K562 (cell line): Measurements from ENCODE around the gene ANP32B. TPM values are rescaled to one million over a fixed set of nuclear protein-coding genes. Genes with fewer than 3 reads are reported as not detected.

ENCODE experiments used
- CBX1 ChIP-seq: sonication (generic); IDR thresholded peaks from 2 replicates; pipeline ENCODE4 v1.6.1; 2016; ENCODE audit warnings: antibody characterized with exemption, low read depth, mild to moderate bottlenecking
- CBX3 ChIP-seq, 2 experiments: IDR thresholded peaks; 1 replicate in 1 of 2; 2 replicates in 1 of 2; pipeline ENCODE4 v1.6.1; 2012; ENCODE audit warnings: inconsistent platforms in 2 of 2, low read length in 2 of 2, borderline replicate concordance in 1 of 2, control low read depth in 1 of 2
- CBX5 ChIP-seq: IDR thresholded peaks from 2 replicates; pipeline ENCODE4 v1.6.1; 2014; ENCODE audit warnings: low read depth, borderline replicate concordance
- ETV6 ChIP-seq, 3 experiments: fragments of 150-350 bp in 1 of 3; sonication (generic) in 1 of 3; formaldehyde crosslinking in 1 of 3; IDR thresholded peaks; 2 replicates each; pipeline versions ENCODE4 v1.6.1 to v1.8.0; 2014 to 2022; ENCODE audit warnings: borderline replicate concordance in 2 of 3, low read depth in 2 of 3, antibody characterized with exemption in 1 of 3, low read length in 1 of 3, mild to moderate bottlenecking in 1 of 3, missing genetic modification reagents in 1 of 3
- EWSR1 ChIP-seq: fragments of 450-650 bp; IDR thresholded peaks from 2 replicates; pipeline ENCODE4 v1.6.1; 2018; ENCODE audit warnings: borderline replicate concordance, mild to moderate bottlenecking, low read depth, moderate library complexity; ENCODE audit not compliant: partially characterized antibody
- FOXK1 ChIP-seq: sonication (generic); formaldehyde crosslinking; IDR thresholded peaks from 2 replicates; pipeline ENCODE4 v1.8.0; 2022; ENCODE audit warnings: missing genetic modification reagents, mild to moderate bottlenecking, borderline replicate concordance
- FOXM1 ChIP-seq, 2 experiments: fragments of 450-650 bp in 1 of 2; sonication (generic) in 1 of 2; formaldehyde crosslinking in 1 of 2; IDR thresholded peaks; 2 replicates each; pipeline versions ENCODE4 v1.6.1 to v1.9.0; 2017 to 2022; ENCODE audit warnings: low read depth in 2 of 2, mild to moderate bottlenecking in 2 of 2, missing genetic modification reagents in 1 of 2, moderate library complexity in 1 of 2
- KLF13 ChIP-seq: fragments of 450-650 bp; IDR thresholded peaks from 2 replicates; pipeline ENCODE4 v1.6.1; 2016; ENCODE audit warnings: missing genetic modification characterization, low read depth, mild to moderate bottlenecking, missing compliant biosample characterization, moderate library complexity, borderline replicate concordance
- POLR2A ChIP-seq: fragments of 450-650 bp; conservative IDR thresholded peaks from 2 replicates; pipeline ENCODE4 v1.6.1; 2016
- RBM17 ChIP-seq: fragments of 200-400 bp; formaldehyde crosslinking; IDR thresholded peaks from 2 replicates; pipeline ENCODE4 v1.6.1; 2017; ENCODE audit warnings: low read depth, mild to moderate bottlenecking, low read length, borderline replicate concordance
- ZBTB40 ChIP-seq, 2 experiments: fragments of 450-650 bp in 1 of 2; sonication (generic) in 1 of 2; formaldehyde crosslinking in 1 of 2; IDR thresholded peaks; 2 replicates each; pipeline versions ENCODE4 v1.7.1 to v1.9.0; 2016 to 2022; ENCODE audit warnings: inconsistent platforms in 1 of 2, mild to moderate bottlenecking in 1 of 2, missing genetic modification reagents in 1 of 2
- ZNF165 ChIP-seq: fragments of 250-450 bp; sonication (Bioruptor Pico); IDR thresholded peaks from 2 replicates; pipeline ENCODE4 v1.4.0; 2020; ENCODE audit warnings: borderline replicate concordance
- ZNF217 ChIP-seq: sonication (generic); formaldehyde crosslinking; IDR thresholded peaks from 2 replicates; pipeline ENCODE4 v1.8.0; 2022; ENCODE audit warnings: mild to moderate bottlenecking, missing genetic modification reagents
- ZNF311 ChIP-seq: fragments of 250-450 bp; sonication (Bioruptor Pico); IDR thresholded peaks from 2 replicates; pipeline ENCODE4 v1.4.0; 2020; ENCODE audit warnings: mild to moderate bottlenecking, moderate library complexity
- polyA plus RNA-seq, 8 experiments: library from polyadenylated mRNA; depleted of rRNA in 4 of 8; stranded (reverse) in 5 of 8; unstranded in 3 of 8; fragments of >200 nt; fragmentation: Nextera tagmentation in 2 of 8; fragmentation: Illumina TruSeq in 1 of 8; extraction: Ambion mirVana in 2 of 8; extraction: Trizol in 1 of 8; gene quantifications; 2 replicates each; pipeline versions ENCODE4 v1.2.1 to v1.2.3, GENCODE V29; 2011 to 2014; ENCODE audit warnings: inconsistent platforms in 1 of 8, missing spikeins in 1 of 8
- total RNA-seq, 7 experiments: library from RNA; depleted of rRNA in 6 of 7; stranded (reverse); fragments of >200 nt in 6 of 7; fragmentation: Illumina TruSeq in 2 of 7; extraction: Trizol in 2 of 7; gene quantifications; 2 replicates each; pipeline versions ENCODE4 v1.2.1 to v1.2.3, GENCODE V29; 2011 to 2021; ENCODE audit warnings: low replicate concordance in 1 of 7
- TF ChIP-seq, protein P1 (sequence below): sonication (generic); formaldehyde crosslinking; IDR thresholded peaks from 2 replicates; pipeline ENCODE4 v1.8.0; 2022; ENCODE audit warnings: mild to moderate bottlenecking, missing genetic modification reagents
- TF ChIP-seq, protein P2 (sequence below): IDR thresholded peaks from 2 replicates; pipeline ENCODE4 v1.6.1; 2016; ENCODE audit warnings: missing genetic modification characterization, missing compliant biosample characterization

The ANP32B gene
- total and polyA plus RNA-seq, 9 of the 15 experiments (the other 6 are each of a cell fraction or from before 2014, with no cell fraction given) = 68.9 to 815 (median 141) TPM

GRCh38 chr9:98046180-98046543 is 63.0 kb downstream of the ANP32B start (continued):
- TF ChIP-seq ZBTB40 (IDR thresholded peaks at IDR 0.05) (0 out of 2 replicates have a peak, but pooled peaks have one; percentile 27), ZBTB40 (CRISPR knock-in tag; IDR thresholded peaks at IDR 0.05) (no peak), ETV6 (IDR thresholded peaks at IDR 0.05; ENCODE audit: borderline replicate concordance in 1 of 2, low read depth in 2 of 2, low read length in 1 of 2) (no peak), ETV6 (CRISPR knock-in tag; IDR thresholded peaks at IDR 0.05; ENCODE audit: borderline replicate concordance) (no peak), ZNF165 (CRISPR knock-in tag) (no peak), CBX3 (IDR thresholded peaks at IDR 0.05; ENCODE audit: borderline replicate concordance in 1 of 2, low read length in 2 of 2) (no peak), ZNF217 (CRISPR knock-in tag) (no peak), CBX1 (no peak), POLR2A (no peak), CBX5 (no peak), RBM17 (no peak), KLF13 (tag) (no peak), FOXM1 (IDR thresholded peaks at IDR 0.05; ENCODE audit: low read depth) (no peak), FOXM1 (CRISPR knock-in tag; IDR thresholded peaks at IDR 0.05; ENCODE audit: low read depth) (no peak), FOXK1 (CRISPR knock-in tag) (no peak), EWSR1 (no peak), ZNF311 (no peak)
- TF ChIP-seq, protein P1, sequence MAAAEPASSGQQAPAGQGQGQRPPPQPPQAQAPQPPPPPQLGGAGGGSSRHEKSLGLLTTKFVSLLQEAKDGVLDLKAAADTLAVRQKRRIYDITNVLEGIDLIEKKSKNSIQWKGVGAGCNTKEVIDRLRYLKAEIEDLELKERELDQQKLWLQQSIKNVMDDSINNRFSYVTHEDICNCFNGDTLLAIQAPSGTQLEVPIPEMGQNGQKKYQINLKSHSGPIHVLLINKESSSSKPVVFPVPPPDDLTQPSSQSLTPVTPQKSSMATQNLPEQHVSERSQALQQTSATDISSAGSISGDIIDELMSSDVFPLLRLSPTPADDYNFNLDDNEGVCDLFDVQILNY = no peak
- TF ChIP-seq, protein P2, sequence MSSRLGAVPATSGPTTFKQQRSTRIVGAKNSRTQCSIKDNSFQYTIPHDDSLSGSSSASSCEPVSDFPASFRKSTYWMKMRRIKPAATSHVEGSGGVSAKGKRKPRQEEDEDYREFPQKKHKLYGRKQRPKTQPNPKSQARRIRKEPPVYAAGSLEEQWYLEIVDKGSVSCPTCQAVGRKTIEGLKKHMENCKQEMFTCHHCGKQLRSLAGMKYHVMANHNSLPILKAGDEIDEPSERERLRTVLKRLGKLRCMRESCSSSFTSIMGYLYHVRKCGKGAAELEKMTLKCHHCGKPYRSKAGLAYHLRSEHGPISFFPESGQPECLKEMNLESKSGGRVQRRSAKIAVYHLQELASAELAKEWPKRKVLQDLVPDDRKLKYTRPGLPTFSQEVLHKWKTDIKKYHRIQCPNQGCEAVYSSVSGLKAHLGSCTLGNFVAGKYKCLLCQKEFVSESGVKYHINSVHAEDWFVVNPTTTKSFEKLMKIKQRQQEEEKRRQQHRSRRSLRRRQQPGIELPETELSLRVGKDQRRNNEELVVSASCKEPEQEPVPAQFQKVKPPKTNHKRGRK = no peak
